H1 (cell line): ENCODE results near the gene GCFC2.

ENCODE experiments used
- CEBPB ChIP-seq: IDR thresholded peaks from 2 replicates; pipeline ENCODE4 v1.6.1; 2012; ENCODE audit warnings: low read depth, low read length
- CHD1 ChIP-seq: IDR thresholded peaks from 2 replicates; pipeline ENCODE4 v1.6.1; 2012; ENCODE audit warnings: low read depth, low read length, improper control_type of control experiment
- CREB1 ChIP-seq: IDR thresholded peaks from 2 replicates; pipeline ENCODE4 v1.6.1; 2012; ENCODE audit warnings: inconsistent platforms
- EP300 ChIP-seq, 2 experiments: IDR thresholded peaks; 1 replicate in 1 of 2; 2 replicates in 1 of 2; pipeline ENCODE4 v1.6.1; 2011 to 2012; ENCODE audit warnings: low read depth in 2 of 2, low read length in 2 of 2, mild to moderate bottlenecking in 2 of 2, borderline replicate concordance in 1 of 2, inconsistent platforms in 1 of 2, moderate library complexity in 1 of 2
- EZH2 ChIP-seq: fragments of 200-600 bp; sonication (generic); IDR thresholded peaks from 2 replicates; pipeline ENCODE4 v1.7.1; 2012; ENCODE audit warnings: low read depth, mild to moderate bottlenecking, moderate library complexity, low read length, inconsistent platforms; ENCODE audit not compliant: severe bottlenecking
- POLR2A ChIP-seq, 2 experiments: IDR thresholded peaks; 1 replicate in 1 of 2; 2 replicates in 1 of 2; pipeline ENCODE4 v1.6.1; 2011; ENCODE audit warnings: low read depth in 2 of 2, low read length in 2 of 2, mild to moderate bottlenecking in 2 of 2; ENCODE audit errors: control extremely low read depth in 1 of 2
- POLR2AphosphoS5 ChIP-seq: IDR thresholded peaks from 2 replicates; pipeline ENCODE4 v1.6.1; 2011; ENCODE audit warnings: low read depth, low read length
- RAD21 ChIP-seq, 2 experiments: IDR thresholded peaks in 1 of 2; conservative IDR thresholded peaks in 1 of 2; 2 replicates each; pipeline ENCODE4 v1.6.1; 2011; ENCODE audit warnings: low read depth in 2 of 2, low read length in 2 of 2, improper control_type of control experiment in 1 of 2, inconsistent platforms in 1 of 2, mild to moderate bottlenecking in 1 of 2, moderate library complexity in 1 of 2
- SP1 ChIP-seq: IDR thresholded peaks from 2 replicates; pipeline ENCODE4 v1.6.1; 2011; ENCODE audit warnings: low read depth, low read length
- SP2 ChIP-seq: IDR thresholded peaks from 2 replicates; pipeline ENCODE4 v1.6.1; 2012; ENCODE audit warnings: mild to moderate bottlenecking, low read length, inconsistent platforms
- SRF ChIP-seq: IDR thresholded peaks from 2 replicates; pipeline ENCODE4 v1.6.1; 2011; ENCODE audit warnings: mild to moderate bottlenecking, low read depth, low read length, moderate library complexity
- ZNF274 ChIP-seq: IDR thresholded peaks from 2 replicates; pipeline ENCODE4 v1.7.0; 2012; ENCODE audit warnings: low read length, borderline replicate concordance; ENCODE audit errors: extremely low read depth
- TF ChIP-seq, protein P1 (sequence below), 3 experiments: IDR thresholded peaks; 1 replicate in 2 of 3; 2 replicates in 1 of 3; pipeline versions ENCODE4 v1.5.1 to v1.6.1; 2011; ENCODE audit warnings: low read length in 3 of 3, mild to moderate bottlenecking in 3 of 3, inconsistent platforms in 2 of 3, low read depth in 1 of 3, moderate library complexity in 1 of 3; ENCODE audit not compliant: insufficient read depth in 1 of 3; ENCODE audit errors: control extremely low read depth in 1 of 3
- TF ChIP-seq, protein P2 (sequence below): IDR thresholded peaks from 2 replicates; pipeline ENCODE4 v1.6.1; 2012; ENCODE audit warnings: low read length, inconsistent platforms

DNA sequence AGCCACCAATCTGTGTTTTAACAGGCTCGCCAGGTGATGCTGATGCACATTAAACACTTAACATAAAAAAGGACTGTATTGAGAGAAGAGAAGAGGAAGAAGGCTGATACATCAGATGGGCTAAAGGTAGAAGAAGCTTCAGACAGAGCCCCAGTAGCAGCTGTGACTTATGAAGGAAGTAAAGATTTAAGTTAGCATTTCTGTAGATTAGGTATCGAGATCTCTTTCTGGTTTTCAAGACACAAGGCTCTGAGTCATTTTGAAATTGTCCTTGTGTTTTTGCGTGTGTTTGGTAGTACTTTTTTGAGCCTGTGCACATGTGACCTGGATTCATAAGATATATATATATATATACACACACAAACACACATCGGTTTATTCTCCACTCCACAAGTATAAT lies 40.6 kb upstream of the GCFC2 start:
- TF ChIP-seq POLR2AphosphoS5 (no peak), EZH2 (no peak), RAD21 (IDR thresholded peaks at IDR 0.05 in 1 of 2, conservative IDR thresholded peaks at IDR 0.05 in 1 of 2; ENCODE audit: low read depth in 2 of 2, low read length in 2 of 2) (no peak), SRF (no peak), ZNF274 (no peak), CEBPB (no peak), SP1 (no peak), POLR2A (IDR thresholded peaks at IDR 0.05; ENCODE audit: control extremely low read depth in 1 of 2, low read depth in 2 of 2, low read length in 2 of 2) (no peak), CREB1 (no peak), SP2 (no peak), CHD1 (no peak), EP300 (IDR thresholded peaks at IDR 0.05; ENCODE audit: borderline replicate concordance in 1 of 2, low read depth in 2 of 2, low read length in 2 of 2) (no peak)
- TF ChIP-seq, protein P1, sequence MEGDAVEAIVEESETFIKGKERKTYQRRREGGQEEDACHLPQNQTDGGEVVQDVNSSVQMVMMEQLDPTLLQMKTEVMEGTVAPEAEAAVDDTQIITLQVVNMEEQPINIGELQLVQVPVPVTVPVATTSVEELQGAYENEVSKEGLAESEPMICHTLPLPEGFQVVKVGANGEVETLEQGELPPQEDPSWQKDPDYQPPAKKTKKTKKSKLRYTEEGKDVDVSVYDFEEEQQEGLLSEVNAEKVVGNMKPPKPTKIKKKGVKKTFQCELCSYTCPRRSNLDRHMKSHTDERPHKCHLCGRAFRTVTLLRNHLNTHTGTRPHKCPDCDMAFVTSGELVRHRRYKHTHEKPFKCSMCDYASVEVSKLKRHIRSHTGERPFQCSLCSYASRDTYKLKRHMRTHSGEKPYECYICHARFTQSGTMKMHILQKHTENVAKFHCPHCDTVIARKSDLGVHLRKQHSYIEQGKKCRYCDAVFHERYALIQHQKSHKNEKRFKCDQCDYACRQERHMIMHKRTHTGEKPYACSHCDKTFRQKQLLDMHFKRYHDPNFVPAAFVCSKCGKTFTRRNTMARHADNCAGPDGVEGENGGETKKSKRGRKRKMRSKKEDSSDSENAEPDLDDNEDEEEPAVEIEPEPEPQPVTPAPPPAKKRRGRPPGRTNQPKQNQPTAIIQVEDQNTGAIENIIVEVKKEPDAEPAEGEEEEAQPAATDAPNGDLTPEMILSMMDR (IDR thresholded peaks at IDR 0.05; ENCODE audit: control extremely low read depth in 1 of 3, insufficient read depth in 1 of 3, low read depth in 1 of 3, low read length in 3 of 3), result no peak
- TF ChIP-seq, protein P2, sequence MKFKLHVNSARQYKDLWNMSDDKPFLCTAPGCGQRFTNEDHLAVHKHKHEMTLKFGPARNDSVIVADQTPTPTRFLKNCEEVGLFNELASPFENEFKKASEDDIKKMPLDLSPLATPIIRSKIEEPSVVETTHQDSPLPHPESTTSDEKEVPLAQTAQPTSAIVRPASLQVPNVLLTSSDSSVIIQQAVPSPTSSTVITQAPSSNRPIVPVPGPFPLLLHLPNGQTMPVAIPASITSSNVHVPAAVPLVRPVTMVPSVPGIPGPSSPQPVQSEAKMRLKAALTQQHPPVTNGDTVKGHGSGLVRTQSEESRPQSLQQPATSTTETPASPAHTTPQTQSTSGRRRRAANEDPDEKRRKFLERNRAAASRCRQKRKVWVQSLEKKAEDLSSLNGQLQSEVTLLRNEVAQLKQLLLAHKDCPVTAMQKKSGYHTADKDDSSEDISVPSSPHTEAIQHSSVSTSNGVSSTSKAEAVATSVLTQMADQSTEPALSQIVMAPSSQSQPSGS, result no peak
